Activated CD4-positive, alpha-beta T cell treated with anti-CD3 and anti-CD28 coated beads for 1 hour (primary cell): Measurements from ENCODE around the gene TTF1.

Source experiments
- DNase-seq: peaks from one replicate; pipeline ENCODE4 v3.0.0-alpha.2; 2020

The TTF1 gene

GRCh38 chr9:132364068-132364467, 42.6 kb downstream of the TTF1 start:
- no peak for DNase-seq

- no peak for DNase-seq
Observed at GRCh38 chr9:132357764-132358163, 48.9 kb downstream of the TTF1 start.

GRCh38 chr9:132356324-132356924, 50.2 kb downstream of the TTF1 start:
- DNase-seq, result no peak

GRCh38 chr9:132354637-132355355, 51.8 kb downstream of the TTF1 start, which contains the start of gene SETX:
Gene SETX, minus strand, starts transcription at chr9:132354986. Its CDS starts 5,558 bp downstream, at chr9:132349428.
- DNase-seq, result peak; percentile 94

GRCh38 chr9:132351404-132352045, 55.1 kb downstream of the TTF1 start:
- DNase-seq, result no peak

GRCh38 chr9:132350861-132351315, 55.8 kb downstream of the TTF1 start:
- DNase-seq, result no peak

- no peak for DNase-seq
Observed at GRCh38 chr9:132348676-132349075, 58.0 kb downstream of the TTF1 start.

- DNase-seq, result no peak
Observed at GRCh38 chr9:132346177-132346576, 60.5 kb downstream of the TTF1 start.

GRCh38 chr9:132341177-132341840, 65.3 kb downstream of the TTF1 start:
- no peak for DNase-seq

- DNase-seq, result no peak
Observed at GRCh38 chr9:132334364-132334763, 72.3 kb downstream of the TTF1 start.

GRCh38 chr9:132333556-132333955, 73.1 kb downstream of the TTF1 start:
- DNase-seq, result no peak

- DNase-seq, result no peak
Observed at GRCh38 chr9:132328580-132328979, 78.1 kb downstream of the TTF1 start.

- DNase-seq, result no peak
Observed at GRCh38 chr9:132327537-132327936, 79.1 kb downstream of the TTF1 start.
